HG03565 (cell line): ENCODE measurements around the gene NOTCH4.
A peak's percentile ranks its signal among the peaks of the same experiment; 100 is the strongest.
"Not testable (repeated sequence)": the region's sequence is repeated elsewhere in the genome, so short reads cannot be mapped to it uniquely, and the experiment has no call there.

ENCODE experiments used
- ATAC-seq: cut with Tn5 transposase; IDR thresholded peaks from one replicate; pipeline ENCODE4 v1.9.1; 2021; ENCODE audit warnings: mild to moderate bottlenecking, moderate library complexity; ENCODE audit not compliant: unreplicated experiment

NOTCH4 gene

GRCh38 chr6:32194825-32195651, 28.8 kb downstream of the NOTCH4 start:
- ATAC-seq, result peak; percentile 63

- ATAC-seq, result no peak
Observed at GRCh38 chr6:32194388-32194787, 29.5 kb downstream of the NOTCH4 start.

GRCh38 chr6:32193096-32193495, 30.8 kb downstream of the NOTCH4 start:
- not testable (repeated sequence) for ATAC-seq

GRCh38 chr6:32192608-32193039, 31.2 kb downstream of the NOTCH4 start, which contains the start of gene GPSM3:
GPSM3 (minus strand) TSS chr6:32192643; CDS start chr6:32192513, 130 bp downstream.
- no peak for ATAC-seq

GRCh38 chr6:32191696-32192607, 31.9 kb downstream of the NOTCH4 start:
- no peak for ATAC-seq

- no peak for ATAC-seq
Observed at GRCh38 chr6:32190911-32191677, 32.8 kb downstream of the NOTCH4 start.

GRCh38 chr6:32190054-32190851, 33.6 kb downstream of the NOTCH4 start, which contains the start of gene PBX2:
PBX2 (minus strand) TSS chr6:32190202; CDS start chr6:32189915, 287 bp downstream.
- ATAC-seq, result no peak

GRCh38 chr6:32189742-32190053, 34.2 kb downstream of the NOTCH4 start:
- ATAC-seq, result no peak

- ATAC-seq, result no peak
Observed at GRCh38 chr6:32189069-32189741, 34.7 kb downstream of the NOTCH4 start.

- ATAC-seq, result no peak
Observed at GRCh38 chr6:32188381-32189068, 35.3 kb downstream of the NOTCH4 start.

- ATAC-seq, result not testable (repeated sequence)
Observed at GRCh38 chr6:32187725-32188380, 36.0 kb downstream of the NOTCH4 start.

- no peak for ATAC-seq
Observed at GRCh38 chr6:32187009-32187709, 36.7 kb downstream of the NOTCH4 start.

- ATAC-seq, result not testable (repeated sequence)
Observed at GRCh38 chr6:32186151-32186840, 37.6 kb downstream of the NOTCH4 start.

GRCh38 chr6:32185681-32186131, 38.2 kb downstream of the NOTCH4 start:
- ATAC-seq, result not testable (repeated sequence)

- no peak for ATAC-seq
Observed at GRCh38 chr6:32184084-32184640, 39.7 kb downstream of the NOTCH4 start, which contains the start of gene AGER. AGER (minus strand) TSS chr6:32184253; CDS start chr6:32184222, 31 bp downstream.

- no peak for ATAC-seq
Observed at GRCh38 chr6:32183483-32184083, 40.3 kb downstream of the NOTCH4 start.
